Measurements from ENCODE around the gene THBD. TPM values are rescaled to one million over a fixed set of nuclear protein-coding genes. Genes with fewer than 3 reads are reported as not detected.

THBD gene
- polyA plus RNA-seq, 1 experiment = 0.04 TPM

DNA sequence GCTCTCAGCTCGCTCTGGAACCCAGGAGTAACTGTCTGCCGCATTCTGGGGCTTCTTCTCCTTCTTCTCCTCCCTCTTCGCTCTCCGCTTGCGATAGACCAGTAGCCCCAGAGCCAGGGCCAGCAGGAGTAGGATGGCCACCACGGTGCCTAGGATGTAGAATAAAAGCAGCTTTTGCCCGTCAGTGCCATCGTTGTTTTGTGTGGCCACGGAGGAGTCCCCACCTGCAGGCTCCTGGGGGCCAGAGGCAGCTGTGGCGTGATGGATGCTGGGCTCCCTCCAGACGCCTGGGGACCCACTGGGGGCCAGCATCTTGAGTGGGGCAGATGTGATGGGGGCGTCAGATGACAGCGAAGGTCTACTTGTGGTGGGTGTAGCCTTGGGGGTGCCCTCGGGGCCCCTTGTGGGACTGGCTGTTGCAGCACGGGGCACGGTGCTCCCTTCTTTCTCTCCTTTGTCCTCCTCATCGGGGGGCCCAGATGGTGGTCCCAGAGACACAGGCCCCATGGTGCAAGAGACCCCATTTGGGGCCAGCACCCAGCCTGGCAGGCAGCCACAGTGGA, 34.9 kb upstream of the THBD start:
- no peak for DNase-seq (ENCODE audit: low read depth)
- POLR2A ChIA-PET = no interaction called here
- H3K36me3 ChIP-seq (ENCODE audit: control insufficient read depth, insufficient read depth, low read length) = no peaks in the 10 kb centered on the region
- CTCF ChIA-PET = no interaction called here
- no peak for TF ChIP-seq CTCF (IDR thresholded peaks at IDR 0.05; ENCODE audit: insufficient read depth, low read depth, low read length)
- H3K4me3 ChIP-seq (ENCODE audit: low read depth, low read length) = no peak overlapping the region
- H3K27me3 ChIP-seq (ENCODE audit: control insufficient read depth, insufficient read depth, low read length) = no peaks in the 10 kb centered on the region; the same call in 1 of the 2 replicates

GRCh38 chr20:23083553-23084220, 34.2 kb upstream of the THBD start:
- TF ChIP-seq CTCF (IDR thresholded peaks at IDR 0.05; ENCODE audit: insufficient read depth, low read depth, low read length) = no peak
- no peak overlapping the region for H3K4me3 ChIP-seq (ENCODE audit: low read depth, low read length)
- no peaks in the 10 kb centered on the region for H3K36me3 ChIP-seq (ENCODE audit: control insufficient read depth, insufficient read depth, low read length)
- CTCF ChIA-PET = no interaction called here
- POLR2A ChIA-PET = no interaction called here
- no peak for DNase-seq (ENCODE audit: low read depth)
- no peaks in the 10 kb centered on the region; the same call in 1 of the 2 replicates for H3K27me3 ChIP-seq (ENCODE audit: control insufficient read depth, insufficient read depth, low read length)

GRCh38 chr20:23082846-23083552, 33.5 kb upstream of the THBD start:
- no peak overlapping the region for H3K4me3 ChIP-seq (ENCODE audit: low read depth, low read length)
- CTCF ChIA-PET = no interaction called here
- POLR2A ChIA-PET = no interaction called here
- no peak for DNase-seq (ENCODE audit: low read depth)
- H3K36me3 ChIP-seq (ENCODE audit: control insufficient read depth, insufficient read depth, low read length) = no peaks in the 10 kb centered on the region
- no peak for TF ChIP-seq CTCF (IDR thresholded peaks at IDR 0.05; ENCODE audit: insufficient read depth, low read depth, low read length)
- no peaks in the 10 kb centered on the region; the same call in 1 of the 2 replicates for H3K27me3 ChIP-seq (ENCODE audit: control insufficient read depth, insufficient read depth, low read length)

DNA sequence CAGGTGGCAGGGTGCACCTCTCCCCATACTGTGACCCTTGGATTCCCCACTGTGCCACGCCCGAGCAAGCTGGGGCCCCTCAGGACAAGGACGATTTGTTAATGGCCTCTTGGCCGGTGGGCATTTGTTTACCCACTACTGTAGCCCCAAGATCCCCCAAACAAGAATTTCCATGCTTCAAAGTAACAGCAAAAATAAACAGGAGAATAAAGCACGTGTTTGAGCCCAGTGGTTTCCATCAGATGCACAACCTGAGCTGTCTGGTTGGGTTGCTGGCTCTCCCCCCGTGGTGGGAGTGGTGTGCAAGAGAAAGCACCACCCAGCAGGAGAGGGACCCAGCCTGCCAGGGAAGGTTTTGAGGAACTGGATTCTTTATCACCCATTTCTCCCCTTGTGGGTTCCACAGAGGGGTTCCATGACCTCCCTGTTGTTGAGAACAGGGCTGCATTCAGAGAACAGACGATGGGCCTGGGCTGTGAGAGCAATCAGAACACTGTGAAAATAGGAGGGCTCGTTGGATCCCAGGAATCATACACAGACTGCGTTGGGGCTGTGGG, 31.9 kb upstream of the THBD start:
- Histone ChIP-seq H3K36me3 (ENCODE audit: control insufficient read depth, insufficient read depth, low read length) (no peaks in the 10 kb centered on the region), H3K4me3 (ENCODE audit: low read depth, low read length) (no peak overlapping the region), H3K27me3 (ENCODE audit: control insufficient read depth, insufficient read depth, low read length) (no peaks in the 10 kb centered on the region; the same call in 1 of the 2 replicates)
- ChIA-PET POLR2A (no interaction called here), CTCF (no interaction called here)
- DNase-seq (ENCODE audit: low read depth) = no peak
- TF ChIP-seq CTCF (IDR thresholded peaks at IDR 0.05; ENCODE audit: insufficient read depth, low read depth, low read length) = no peak

- TF ChIP-seq CTCF (IDR thresholded peaks at IDR 0.05; ENCODE audit: insufficient read depth, low read depth, low read length) = no peak
- ChIA-PET POLR2A (no interaction called here), CTCF (no interaction called here)
- Histone ChIP-seq H3K27me3 (ENCODE audit: control insufficient read depth, insufficient read depth, low read length) (no peaks in the 10 kb centered on the region; the same call in 1 of the 2 replicates), H3K4me3 (ENCODE audit: low read depth, low read length) (no peak overlapping the region), H3K36me3 (ENCODE audit: control insufficient read depth, insufficient read depth, low read length) (no peaks in the 10 kb centered on the region)
- no peak for DNase-seq (ENCODE audit: low read depth)
These were observed 31.0 kb upstream of the THBD start for GRCh38 chr20:23080521-23080920.
